Duodenal mucosa (tissue), 2 donors: ENCODE measurements around the gene CFAP74.

Experiments used
- H3K27ac ChIP-seq: one replicate; pipeline ENCODE4 v1.7.0; 2013; ENCODE audit warnings: low read depth, low read length
- H3K27me3 ChIP-seq, 2 donors: one replicate each; pipeline ENCODE4 v1.7.0; 2013; ENCODE audit warnings: low read length in 2 of 2, control low read depth in 1 of 2; ENCODE audit not compliant: insufficient read depth in 2 of 2, control insufficient read depth in 1 of 2
- H3K36me3 ChIP-seq, 2 donors: one replicate each; pipeline ENCODE4 v1.7.0; 2013; ENCODE audit warnings: low read length in 2 of 2, control low read depth in 1 of 2; ENCODE audit not compliant: insufficient read depth in 2 of 2, control insufficient read depth in 1 of 2
- H3K4me1 ChIP-seq, 2 donors: one replicate each; pipeline ENCODE4 v1.7.0; 2013; ENCODE audit warnings: low read length in 2 of 2, control low read depth in 1 of 2; ENCODE audit not compliant: insufficient read depth in 2 of 2, control insufficient read depth in 1 of 2
- H3K4me3 ChIP-seq, 2 donors: one replicate each; pipeline ENCODE4 v1.7.0; 2013; ENCODE audit warnings: low read length in 2 of 2, low read depth in 1 of 2
- H3K9ac ChIP-seq, 2 donors: one replicate each; pipeline ENCODE4 v1.7.0; 2013; ENCODE audit warnings: low read length in 2 of 2, low read depth in 1 of 2
- H3K9me3 ChIP-seq, 2 donors: one replicate each; pipeline ENCODE4 v1.7.0; 2013; ENCODE audit warnings: low read length in 2 of 2, control low read depth in 1 of 2; ENCODE audit not compliant: control insufficient read depth in 1 of 2

The CFAP74 gene

DNA sequence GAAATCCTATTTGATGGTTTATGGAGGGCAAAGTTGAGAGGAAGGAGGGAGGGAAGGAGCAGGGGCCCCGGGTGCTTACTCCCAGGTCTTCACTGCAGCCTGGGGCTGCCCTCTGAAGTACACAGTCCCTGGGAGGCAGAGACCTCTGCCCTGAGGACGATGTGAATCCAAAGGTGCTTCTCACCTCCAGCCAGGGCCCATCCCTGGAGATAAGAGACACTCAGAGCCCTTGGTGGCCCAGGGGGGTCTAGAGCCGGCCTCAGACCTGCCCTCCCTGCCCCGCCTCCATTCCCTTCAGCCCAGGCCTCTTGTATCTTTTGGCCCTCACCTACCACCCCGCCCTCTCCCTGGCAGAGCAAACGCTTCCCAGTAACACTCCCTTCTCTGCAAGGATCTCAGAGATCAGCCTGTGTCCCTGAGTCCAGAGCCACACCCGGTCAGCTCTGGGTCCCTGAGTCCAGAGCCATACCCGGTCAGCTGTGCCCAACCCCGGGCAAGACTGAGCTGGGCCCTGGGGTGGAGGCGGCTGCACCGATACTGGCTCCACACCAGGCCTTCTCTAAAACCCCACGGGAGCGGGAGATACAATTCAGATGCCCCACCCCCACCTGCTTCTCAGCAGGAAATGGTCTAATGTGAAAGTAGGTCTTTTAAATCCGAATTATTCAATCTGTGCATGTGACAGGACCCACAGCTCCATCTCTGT, 109.1 kb downstream of the CFAP74 start:
- peak overlapping the region; percentile 68 for H3K27ac ChIP-seq
- peak overlapping the region in 1 of 2 donors; percentile 28 for H3K4me3 ChIP-seq
- no peaks in the 10 kb centered on the region for H3K36me3 ChIP-seq
- H3K9me3 ChIP-seq: no peaks in the 10 kb centered on the region
- H3K9ac ChIP-seq: peak overlapping the region; percentile 60
- H3K27me3 ChIP-seq: no peaks in the 10 kb centered on the region
- H3K4me1 ChIP-seq: peaks cover 43 to 49% of the 10 kb centered on the region in 2 donors

- peak overlapping the region; percentile 28 to 29 for H3K4me3 ChIP-seq
- H3K4me1 ChIP-seq: peaks cover 48 to 50% of the 10 kb centered on the region in 2 donors
- peak overlapping the region; percentile 60 to 69 for H3K9ac ChIP-seq
- H3K9me3 ChIP-seq: no peaks in the 10 kb centered on the region
- H3K36me3 ChIP-seq: no peaks in the 10 kb centered on the region
- peak overlapping the region; percentile 79 for H3K27ac ChIP-seq
- no peaks in the 10 kb centered on the region for H3K27me3 ChIP-seq
Observed at GRCh38 chr1:1893997-1894353, 109.6 kb downstream of the CFAP74 start.

- Histone ChIP-seq H3K9ac (peak overlapping the region; percentile 60 to 69), H3K9me3 (no peaks in the 10 kb centered on the region), H3K27me3 (no peaks in the 10 kb centered on the region), H3K4me1 (peaks cover 53 to 55% of the 10 kb centered on the region in 2 donors), H3K4me3 (peak overlapping the region; percentile 28 to 29), H3K27ac (peak overlapping the region; percentile 79), H3K36me3 (no peaks in the 10 kb centered on the region)
Observed at GRCh38 chr1:1893291-1893985, 110.1 kb downstream of the CFAP74 start.

DNA sequence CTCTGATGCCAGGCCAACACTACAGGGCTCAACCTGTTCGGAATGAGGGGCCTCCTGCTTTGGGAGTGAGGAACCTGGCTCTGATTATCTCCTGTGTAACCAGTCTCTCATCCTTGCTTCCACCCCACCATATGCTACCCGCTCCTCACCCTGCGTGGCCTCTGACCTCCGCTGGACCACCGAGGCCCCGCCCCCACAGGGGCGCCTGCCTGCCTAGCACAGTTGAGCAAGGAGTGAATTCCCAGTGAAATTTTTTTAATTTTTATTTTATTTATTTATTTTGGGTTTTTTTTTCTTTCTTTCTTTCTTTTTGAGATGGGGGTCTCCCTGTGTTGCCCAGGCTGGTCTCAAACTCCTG, 110.8 kb downstream of the CFAP74 start:
- Histone ChIP-seq H3K9ac (peak overlapping the region; percentile 81 to 91), H3K27ac (no peak overlapping the region), H3K36me3 (no peaks in the 10 kb centered on the region), H3K9me3 (no peaks in the 10 kb centered on the region), H3K4me1 (peaks cover 50 to 55% of the 10 kb centered on the region in 2 donors), H3K27me3 (no peaks in the 10 kb centered on the region), H3K4me3 (peak overlapping the region; percentile 76 to 83)

DNA sequence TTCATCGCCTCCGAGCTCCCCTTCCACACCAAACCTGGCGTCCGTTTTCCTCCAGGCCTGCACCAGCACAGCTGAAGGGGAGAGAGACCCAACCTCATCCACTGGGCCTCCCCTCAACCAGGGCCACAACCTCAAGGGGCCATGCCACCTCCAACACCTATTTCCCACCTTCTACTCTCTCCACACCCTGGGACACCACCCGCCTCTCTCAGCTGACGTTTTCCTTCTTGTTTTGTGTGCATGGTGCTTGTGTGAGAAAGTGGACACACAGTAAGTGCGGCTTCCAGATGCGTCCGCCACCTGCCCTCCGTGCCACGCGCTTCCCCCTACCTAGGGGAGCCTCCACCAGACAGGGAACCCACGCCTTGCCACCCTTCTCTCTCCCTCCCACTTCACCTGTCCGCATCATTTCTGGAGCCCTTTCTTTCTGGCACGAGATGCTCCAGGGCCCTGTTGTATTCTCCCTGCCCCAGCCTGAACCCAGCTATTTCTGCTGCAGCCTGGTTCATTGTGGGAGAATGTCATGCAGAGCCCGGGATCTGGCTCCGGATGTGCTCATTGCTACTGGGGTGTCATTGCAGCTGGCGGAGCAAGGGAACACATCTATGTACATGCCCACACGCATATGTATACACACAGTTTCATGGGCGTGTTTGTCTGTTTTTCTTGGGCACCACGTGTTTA, 111.4 kb downstream of the CFAP74 start:
- H3K4me3 ChIP-seq: peak overlapping the region; percentile 76 to 83
- peaks cover 50 to 54% of the 10 kb centered on the region in 2 donors for H3K4me1 ChIP-seq
- no peaks in the 10 kb centered on the region for H3K27me3 ChIP-seq
- H3K36me3 ChIP-seq: no peaks in the 10 kb centered on the region
- peak overlapping the region; percentile 81 to 91 for H3K9ac ChIP-seq
- peak overlapping the region; percentile 92 for H3K27ac ChIP-seq
- no peaks in the 10 kb centered on the region for H3K9me3 ChIP-seq

DNA sequence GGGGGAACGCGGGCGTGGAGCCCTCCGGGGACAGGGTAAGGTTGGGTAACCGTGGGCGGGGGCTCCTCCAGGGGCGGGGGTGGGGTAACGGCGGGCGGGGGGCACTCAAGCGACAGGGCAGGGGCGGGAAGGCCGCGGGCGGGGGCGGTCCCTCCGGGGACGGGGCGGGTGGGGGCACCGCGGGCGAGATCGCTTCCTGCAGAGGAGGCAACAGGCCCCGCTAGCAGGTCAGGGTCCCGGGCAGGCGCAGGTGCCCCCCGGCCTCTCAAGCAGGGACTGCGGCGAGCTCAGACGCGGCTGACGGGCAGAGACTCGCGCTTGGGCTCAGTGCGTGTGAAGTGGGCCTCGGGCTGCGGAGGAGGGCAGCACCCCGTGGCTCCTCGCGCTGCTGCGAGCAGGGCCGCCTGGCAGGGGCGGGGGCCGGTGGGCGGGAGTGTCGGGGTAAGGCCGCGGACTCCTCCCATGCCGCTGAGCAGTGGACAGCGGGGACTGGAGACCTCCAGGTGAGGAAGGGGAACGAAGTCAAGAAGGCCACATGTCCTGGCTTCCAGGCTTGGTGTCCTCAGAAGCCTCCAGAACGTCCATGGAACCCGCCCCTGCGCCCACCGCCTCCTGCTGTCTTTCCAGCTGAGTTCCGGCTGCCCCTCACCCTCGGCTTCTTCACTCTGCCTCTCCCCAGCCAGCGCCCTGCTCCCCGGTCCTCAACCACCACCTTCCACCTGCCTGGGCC, 112.1 kb downstream of the CFAP74 start:
- H3K9ac ChIP-seq: peak overlapping the region; percentile 81 to 91
- no peaks in the 10 kb centered on the region for H3K9me3 ChIP-seq
- H3K4me1 ChIP-seq: peaks cover 50 to 54% of the 10 kb centered on the region in 2 donors
- H3K36me3 ChIP-seq: no peaks in the 10 kb centered on the region
- no peaks in the 10 kb centered on the region for H3K27me3 ChIP-seq
- peak overlapping the region; percentile 92 for H3K27ac ChIP-seq
- H3K4me3 ChIP-seq: peak overlapping the region; percentile 76 to 83

DNA sequence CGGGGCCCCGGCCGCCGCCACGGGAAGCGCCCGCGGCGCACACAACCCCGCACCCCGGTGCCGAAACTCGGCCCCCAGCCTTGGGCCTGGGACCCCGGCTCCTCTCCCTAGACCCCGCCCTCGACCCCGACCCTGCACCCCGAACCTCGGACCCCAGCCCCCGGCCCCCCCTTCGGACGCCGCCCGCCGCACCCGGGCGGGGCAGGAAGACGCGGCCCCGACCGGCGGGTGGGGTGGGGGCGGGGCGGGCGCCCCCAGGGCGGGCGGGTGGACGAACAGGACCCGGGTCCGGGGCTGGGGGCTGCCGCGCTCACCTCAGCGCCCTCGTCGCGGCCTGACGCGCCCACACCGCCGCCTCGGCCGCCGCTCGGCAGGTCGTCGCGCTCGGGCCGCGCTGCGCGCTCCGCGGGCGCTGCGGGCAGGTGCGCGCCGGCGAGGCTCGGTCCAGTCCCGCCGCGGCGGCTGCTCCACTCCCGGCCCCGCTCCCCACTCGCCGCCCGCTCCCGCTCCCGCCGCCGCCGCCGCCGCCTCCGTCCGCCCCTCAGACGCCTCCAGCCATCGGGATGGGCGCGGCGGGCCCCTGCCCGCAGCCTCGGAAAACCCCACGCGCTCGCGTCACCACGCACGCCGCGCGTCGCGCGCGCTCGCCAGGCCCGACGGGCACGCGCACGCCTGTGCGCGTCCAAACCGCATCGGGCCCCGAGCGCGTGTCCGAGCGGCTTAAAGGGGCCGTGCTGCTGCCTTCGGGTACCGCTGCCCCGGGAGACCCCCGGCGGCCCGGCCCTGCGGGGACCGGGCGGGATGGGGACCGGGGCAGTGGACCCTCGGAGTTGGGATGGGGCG, 112.9 kb downstream of the CFAP74 start, which contains the start of gene GNB1:
TSS of gene GNB1 (minus strand) at position 582 of the 843 bp plus-strand sequence. CDS start 65,634 bp downstream, outside the sequence.
- peak within 1 kb of the TSS; percentile 80 to 83 for H3K4me3 ChIP-seq
- H3K27me3 ChIP-seq: no peaks in the 10 kb centered on the region
- H3K9ac ChIP-seq: peak within 1 kb of the TSS; percentile 81 to 91
- no peaks in the 10 kb centered on the region for H3K36me3 ChIP-seq
- peaks cover 45 to 52% of the 10 kb centered on the region in 2 donors for H3K4me1 ChIP-seq
- H3K9me3 ChIP-seq: no peaks in the 10 kb centered on the region
- H3K27ac ChIP-seq: peak within 1 kb of the TSS; percentile 92

DNA sequence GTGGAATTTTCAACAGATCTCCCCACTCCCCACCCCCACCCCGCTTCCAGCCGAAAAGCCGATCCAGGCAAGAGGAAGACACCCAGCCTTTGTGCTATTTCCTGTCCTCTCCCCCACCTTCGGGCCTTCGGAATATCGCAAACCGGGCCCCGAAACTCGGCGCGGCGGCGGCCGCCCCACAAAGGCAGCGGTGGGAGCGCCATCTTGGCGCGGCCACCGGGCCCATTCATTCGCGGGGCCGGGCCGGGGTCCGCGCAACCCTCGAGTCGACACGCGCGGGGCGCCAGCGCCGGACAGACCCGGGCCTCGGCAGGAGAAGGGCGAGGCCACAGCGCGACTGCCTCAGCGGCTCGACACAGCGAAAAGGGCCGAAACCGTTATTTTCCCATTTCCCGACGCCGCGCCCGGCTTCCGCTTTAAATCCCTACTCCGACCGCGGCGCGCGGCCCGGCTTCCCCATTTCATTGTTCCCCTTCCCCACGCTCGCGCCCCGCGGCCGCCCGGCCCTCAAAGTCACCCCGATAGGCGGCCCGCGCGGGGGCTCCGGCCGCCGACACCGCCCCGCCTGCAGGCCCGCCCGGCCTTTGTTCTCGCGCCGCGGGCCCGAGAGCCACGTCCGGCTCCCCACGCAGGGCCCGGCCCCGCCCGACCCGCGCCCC, 113.6 kb downstream of the CFAP74 start:
- peak overlapping the region; percentile 56 for H3K27ac ChIP-seq
- H3K9ac ChIP-seq: peak overlapping the region; percentile 63 to 80
- no peaks in the 10 kb centered on the region for H3K27me3 ChIP-seq
- peak overlapping the region; percentile 78 to 80 for H3K4me3 ChIP-seq
- H3K9me3 ChIP-seq: no peaks in the 10 kb centered on the region
- H3K36me3 ChIP-seq: no peaks in the 10 kb centered on the region
- H3K4me1 ChIP-seq: peaks cover 37 to 45% of the 10 kb centered on the region in 2 donors
